Peyer's patch (tissue), 4 donors: ENCODE data around the gene KIFC3.

Experiments used
- CTCF ChIP-seq, 6 experiments: fragments of 450-650 bp in 4 of 6; fragments of 200-600 bp in 2 of 6; sonication (generic) in 1 of 6; IDR thresholded peaks; one replicate each; pipeline ENCODE4 v1.5.1; 2017 to 2019; ENCODE audit warnings: antibody characterized with exemption in 6 of 6, mild to moderate bottlenecking in 3 of 6, moderate library complexity in 1 of 6
- POLR2A ChIP-seq, 2 donors: fragments of 450-650 bp; IDR thresholded peaks; one replicate each; pipeline ENCODE4 v1.5.1; 2017; ENCODE audit warnings: antibody characterized with exemption in 2 of 2, mild to moderate bottlenecking in 2 of 2, moderate library complexity in 2 of 2

DNA sequence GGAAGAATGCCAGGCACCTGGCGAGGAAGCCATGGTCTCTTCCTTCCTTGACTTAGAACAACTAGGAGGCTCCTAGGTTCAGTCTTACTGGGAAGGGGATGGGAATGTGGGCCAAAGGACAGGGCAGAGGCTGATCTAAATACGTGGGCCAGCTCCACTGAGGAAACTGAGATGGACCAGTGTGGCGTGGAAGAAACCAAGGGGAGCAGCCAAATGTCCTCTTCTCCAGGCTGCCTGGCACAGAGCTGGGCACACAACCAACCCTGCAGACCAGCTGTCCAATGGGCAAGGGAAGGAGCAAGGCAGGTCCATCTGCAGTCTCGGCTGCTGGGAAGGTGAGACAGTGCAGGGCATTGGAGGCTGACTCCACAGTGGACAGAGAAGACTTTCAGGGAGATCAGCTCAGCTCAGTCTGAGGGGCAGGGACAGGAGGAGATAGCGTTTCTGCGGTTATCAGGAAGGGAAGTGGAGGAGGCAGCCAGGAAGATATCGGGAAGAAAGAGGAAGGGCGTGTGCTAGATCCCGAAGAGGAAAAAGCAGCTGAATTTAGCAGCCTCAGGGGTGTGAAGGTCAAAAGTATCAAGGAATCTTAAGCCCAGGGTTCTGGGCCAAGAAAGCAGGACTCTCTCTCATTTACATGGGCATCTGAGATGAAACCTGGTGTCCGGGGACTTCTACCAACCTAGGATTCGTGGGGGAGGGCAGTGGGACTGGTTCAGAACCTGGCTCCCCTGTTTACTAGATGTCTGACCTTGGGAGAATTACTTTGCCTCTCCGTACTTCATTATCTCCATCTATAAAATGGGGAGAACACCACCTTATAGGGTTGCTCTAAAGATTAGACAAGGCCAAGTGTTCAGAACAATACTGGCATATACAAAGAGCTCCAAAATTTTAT lies 1.8 kb downstream of the KIFC3 start:
- TF ChIP-seq CTCF (IDR thresholded peaks at IDR 0.05) = no peak
- TF ChIP-seq POLR2A (IDR thresholded peaks at IDR 0.05) = no peak
